Measurements from ENCODE around the gene CCDC112.
"Not testable (repeated sequence)": the region's sequence is repeated elsewhere in the genome, so short reads cannot be mapped to it uniquely, and the experiment has no call there.

The CCDC112 gene

DNA sequence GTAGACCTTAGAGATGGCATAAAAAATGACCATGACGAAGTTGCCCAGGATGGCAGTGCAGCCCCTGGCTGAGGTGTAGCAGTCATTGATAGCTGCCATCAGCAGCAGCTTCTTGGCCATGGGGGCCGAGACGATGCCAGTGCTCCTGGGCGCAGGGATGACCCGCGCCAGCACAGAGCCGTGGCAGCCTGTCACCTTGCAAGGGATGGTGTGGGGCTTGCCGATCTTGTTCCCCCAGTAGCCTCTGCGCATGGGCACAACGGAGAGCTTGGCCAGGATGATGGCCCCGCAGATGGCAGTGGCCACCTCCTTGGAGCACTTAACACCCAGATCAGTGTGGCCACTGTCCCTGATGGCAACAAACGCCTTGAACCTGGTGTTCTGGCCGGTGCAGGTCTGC is 31.7 kb downstream of the CCDC112 start:
- Histone ChIP-seq H3K27me3 (replicated peaks in 2 of 5; ENCODE audit: control insufficient read depth in 4 of 5, insufficient read depth in 5 of 5, low read length in 4 of 5) (no peaks in the 10 kb centered on the region), H3K27ac (ENCODE audit: insufficient read depth in 1 of 2, low read depth in 1 of 2, low read length in 2 of 2, poor library complexity in 1 of 2, severe bottlenecking in 2 of 2) (no peak overlapping the region), H3K4me1 (ENCODE audit: control extremely low read depth in 1 of 4, control insufficient read depth in 4 of 4, insufficient read depth in 4 of 4, low read length in 3 of 4) (peaks cover 4 to 23% (median 17%) of the 10 kb centered on the region in 4 experiments), H3K36me3 (ENCODE audit: control insufficient read depth in 4 of 4, insufficient read depth in 4 of 4, low read length in 3 of 4) (no peaks in the 10 kb centered on the region), H3K9me3 (ENCODE audit: control extremely low read depth in 1 of 5, control insufficient read depth in 4 of 5, insufficient read depth in 2 of 5, low read depth in 1 of 5, low read length in 4 of 5) (no peaks in the 10 kb centered on the region), H3K4me3 (ENCODE audit: control insufficient read depth in 1 of 7, extremely low read depth in 1 of 7, insufficient read depth in 4 of 7, low read depth in 2 of 7, low read length in 6 of 7) (no peak overlapping the region)
- CTCF ChIA-PET: no interaction called here
- no peak for DNase-seq
- POLR2A ChIA-PET: no interaction called here
- over 99% methylated on average over 13 of the region's 13 CpGs for WGBS (ENCODE audit: insufficient coverage)

DNA sequence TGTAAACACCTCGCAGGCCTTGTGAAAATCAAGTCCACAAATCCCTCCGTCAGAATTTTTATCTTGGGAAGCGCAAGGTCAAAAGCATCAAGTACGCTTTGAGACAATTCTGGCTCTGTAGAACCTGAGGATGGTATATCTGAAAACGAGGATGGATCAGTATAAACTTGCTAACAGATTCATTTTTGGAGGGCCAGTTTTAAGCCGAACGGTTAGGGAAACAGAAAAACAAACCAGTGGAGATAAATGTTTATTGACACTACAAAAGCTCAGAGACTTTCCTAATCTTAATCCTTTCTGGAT is 33.4 kb downstream of the CCDC112 start:
- CTCF ChIA-PET: interaction anchor here (1.2 to 2.1 kb wide), 4 partner anchors 12 to 281 kb away, joined by 3 to 8 read pairs (median 4); partner anchors contain the start of gene CCDC112
- no peaks in the 10 kb centered on the region for H3K36me3 ChIP-seq (ENCODE audit: control insufficient read depth in 4 of 4, insufficient read depth in 4 of 4, low read length in 3 of 4)
- peaks cover 4 to 23% (median 17%) of the 10 kb centered on the region in 4 experiments for H3K4me1 ChIP-seq (ENCODE audit: control extremely low read depth in 1 of 4, control insufficient read depth in 4 of 4, insufficient read depth in 4 of 4, low read length in 3 of 4)
- no peaks in the 10 kb centered on the region for H3K9me3 ChIP-seq (ENCODE audit: control extremely low read depth in 1 of 5, control insufficient read depth in 4 of 5, insufficient read depth in 2 of 5, low read depth in 1 of 5, low read length in 4 of 5)
- no peak overlapping the region for H3K27ac ChIP-seq (ENCODE audit: insufficient read depth in 1 of 2, low read depth in 1 of 2, low read length in 2 of 2, poor library complexity in 1 of 2, severe bottlenecking in 2 of 2)
- WGBS (ENCODE audit: insufficient coverage): 100% methylated on average over 2 of the region's 7 CpGs
- DNase-seq: no peak
- POLR2A ChIA-PET: no interaction called here
- H3K27me3 ChIP-seq (replicated peaks in 2 of 5; ENCODE audit: control insufficient read depth in 4 of 5, insufficient read depth in 5 of 5, low read length in 4 of 5): no peaks in the 10 kb centered on the region
- peak overlapping the region in 6 of 7 experiments; percentile 84 to 96 (median 92) for H3K4me3 ChIP-seq (ENCODE audit: control insufficient read depth in 1 of 7, extremely low read depth in 1 of 7, insufficient read depth in 4 of 7, low read depth in 2 of 7, low read length in 6 of 7)

DNA sequence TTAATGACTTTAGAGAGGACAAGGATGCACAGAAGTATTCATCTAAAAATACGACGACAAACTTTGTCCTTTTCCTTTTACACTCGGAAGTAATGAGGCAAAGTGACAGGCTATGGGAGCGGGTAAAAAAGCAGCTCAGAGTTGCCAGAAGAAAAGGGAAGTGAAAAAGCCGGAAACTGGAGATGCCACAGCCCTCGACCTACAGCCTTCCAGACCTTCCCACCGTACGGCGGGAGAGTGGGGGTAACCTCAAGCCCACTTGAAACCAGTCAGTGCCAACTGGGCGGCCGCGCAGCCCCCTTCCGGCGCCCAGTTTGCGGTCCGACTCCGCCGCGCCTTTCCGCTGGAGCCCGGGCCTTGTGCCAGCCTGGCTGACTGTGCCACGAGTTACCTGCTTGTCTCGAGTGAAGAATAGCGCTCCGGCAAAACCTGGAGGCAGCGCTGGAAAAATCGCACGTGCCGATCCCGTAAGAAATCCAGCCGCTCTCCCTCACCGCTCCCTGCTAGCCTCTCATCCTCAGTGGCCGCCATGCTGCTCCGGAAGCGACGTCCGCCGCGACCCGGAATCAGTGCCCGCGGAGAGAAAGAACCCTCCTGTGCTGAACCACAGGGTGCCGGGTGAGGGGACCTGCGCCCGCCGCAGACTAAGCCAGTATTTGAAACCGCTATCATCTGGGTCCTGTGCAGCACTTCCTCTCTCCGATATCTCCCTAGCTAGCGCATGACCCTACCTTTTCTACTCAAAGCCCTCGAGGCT is 34.0 kb downstream of the CCDC112 start, which contains the start of gene PGGT1B:
Gene PGGT1B, minus strand, starts transcription at position 557 of the 757 bp plus-strand sequence. Its CDS starts 26 bp downstream, at position 531.
- Histone ChIP-seq H3K4me1 (ENCODE audit: control extremely low read depth in 1 of 4, control insufficient read depth in 4 of 4, insufficient read depth in 4 of 4, low read length in 3 of 4) (peaks cover 4 to 23% (median 17%) of the 10 kb centered on the region in 4 experiments), H3K36me3 (ENCODE audit: control insufficient read depth in 4 of 4, insufficient read depth in 4 of 4, low read length in 3 of 4) (no peaks in the 10 kb centered on the region), H3K9me3 (ENCODE audit: control extremely low read depth in 1 of 5, control insufficient read depth in 4 of 5, insufficient read depth in 2 of 5, low read depth in 1 of 5, low read length in 4 of 5) (no peaks in the 10 kb centered on the region), H3K27ac (ENCODE audit: insufficient read depth in 1 of 2, low read depth in 1 of 2, low read length in 2 of 2, poor library complexity in 1 of 2, severe bottlenecking in 2 of 2) (peak within 1 kb of the TSS; percentile 22 to 81), H3K27me3 (replicated peaks in 2 of 5; ENCODE audit: control insufficient read depth in 4 of 5, insufficient read depth in 5 of 5, low read length in 4 of 5) (no peaks in the 10 kb centered on the region), H3K4me3 (ENCODE audit: control insufficient read depth in 1 of 7, extremely low read depth in 1 of 7, insufficient read depth in 4 of 7, low read depth in 2 of 7, low read length in 6 of 7) (peak within 1 kb of the TSS; percentile 84 to 96 (median 92))
- ChIA-PET CTCF (interaction anchor here (1.0 to 2.1 kb wide), 6 partner anchors 12 to 282 kb away, joined by 3 to 8 read pairs (median 4); partner anchors contain the start of gene CCDC112), POLR2A (interaction anchor here (1.2 kb wide), 1 partner anchor 282 kb away, joined by 3 read pairs; the partner anchor contains the start of gene FEM1C)
- WGBS (ENCODE audit: insufficient coverage): under 1% methylated on average over 47 of the region's 50 CpGs
- DNase-seq: peak; percentile 61 to 85 (median 76)

DNA sequence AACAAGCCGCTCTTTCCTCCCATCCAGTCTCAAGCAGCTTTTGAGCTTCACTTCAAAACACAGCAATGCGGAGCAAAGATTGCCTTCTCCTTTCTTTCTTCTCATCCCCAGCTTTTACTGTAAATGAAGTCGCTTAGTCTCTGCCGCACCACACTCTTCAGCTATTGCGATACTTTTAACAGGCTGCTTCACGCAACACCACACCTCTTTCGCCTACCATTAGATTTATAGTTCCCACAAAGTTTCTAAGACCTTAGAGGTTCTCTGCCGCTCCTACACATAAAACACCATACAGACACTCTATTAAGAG is 34.5 kb downstream of the CCDC112 start:
- CTCF ChIA-PET: interaction anchor here (1.0 to 2.1 kb wide), 7 partner anchors 10 to 282 kb away, joined by 3 to 8 read pairs (median 4); partner anchors contain the start of gene CCDC112
- POLR2A ChIA-PET: interaction anchor here (0.6 to 1.2 kb wide), 2 partner anchors 27 to 282 kb away, joined by 3 to 5 read pairs; partner anchors contain the start of gene FEM1C
- Histone ChIP-seq H3K9me3 (ENCODE audit: control extremely low read depth in 1 of 5, control insufficient read depth in 4 of 5, insufficient read depth in 2 of 5, low read depth in 1 of 5, low read length in 4 of 5) (no peaks in the 10 kb centered on the region), H3K4me1 (ENCODE audit: control extremely low read depth in 1 of 4, control insufficient read depth in 4 of 4, insufficient read depth in 4 of 4, low read length in 3 of 4) (peaks cover 4 to 23% (median 17%) of the 10 kb centered on the region in 4 experiments), H3K27ac (ENCODE audit: insufficient read depth in 1 of 2, low read depth in 1 of 2, low read length in 2 of 2, poor library complexity in 1 of 2, severe bottlenecking in 2 of 2) (peak overlapping the region; percentile 22 to 81), H3K27me3 (replicated peaks in 2 of 5; ENCODE audit: control insufficient read depth in 4 of 5, insufficient read depth in 5 of 5, low read length in 4 of 5) (no peaks in the 10 kb centered on the region), H3K4me3 (ENCODE audit: control insufficient read depth in 1 of 7, extremely low read depth in 1 of 7, insufficient read depth in 4 of 7, low read depth in 2 of 7, low read length in 6 of 7) (peak overlapping the region in 6 of 7 experiments; percentile 84 to 96 (median 92)), H3K36me3 (ENCODE audit: control insufficient read depth in 4 of 4, insufficient read depth in 4 of 4, low read length in 3 of 4) (no peaks in the 10 kb centered on the region)
- DNase-seq: no peak
- WGBS (ENCODE audit: insufficient coverage): 9% methylated on average over 7 of the region's 8 CpGs

DNA sequence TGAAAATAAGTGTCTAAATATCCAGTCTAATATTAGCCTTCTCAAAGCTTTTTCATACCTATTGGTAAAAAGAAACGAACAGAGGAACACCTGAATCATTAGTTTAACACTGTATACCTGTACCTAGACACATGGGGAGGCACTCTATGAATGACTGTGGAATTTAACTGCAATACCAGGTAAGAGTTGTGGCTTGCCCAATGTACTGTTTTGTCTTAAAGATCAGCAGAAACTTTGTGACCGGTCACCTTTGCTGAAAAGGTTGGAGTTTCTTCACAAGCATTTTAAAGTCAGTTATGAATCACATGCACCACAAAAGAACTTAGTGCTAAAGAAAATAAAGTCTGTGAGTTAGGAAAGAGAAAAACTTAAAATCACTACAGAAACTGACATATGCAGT is 36.2 kb downstream of the CCDC112 start:
- no peak for DNase-seq
- WGBS (ENCODE audit: insufficient coverage): 60% methylated on average over 1 of the region's 2 CpGs
- ChIA-PET POLR2A (no interaction called here), CTCF (interaction anchor here (1.0 to 2.1 kb wide), 3 partner anchors 9 to 16 kb away, joined by 3 to 7 read pairs (median 3); no protein-coding TSS in a partner anchor)
- Histone ChIP-seq H3K4me3 (ENCODE audit: control insufficient read depth in 1 of 7, extremely low read depth in 1 of 7, insufficient read depth in 4 of 7, low read depth in 2 of 7, low read length in 6 of 7) (no peak overlapping the region), H3K9me3 (ENCODE audit: control extremely low read depth in 1 of 5, control insufficient read depth in 4 of 5, insufficient read depth in 2 of 5, low read depth in 1 of 5, low read length in 4 of 5) (no peaks in the 10 kb centered on the region), H3K27ac (ENCODE audit: insufficient read depth in 1 of 2, low read depth in 1 of 2, low read length in 2 of 2, poor library complexity in 1 of 2, severe bottlenecking in 2 of 2) (no peak overlapping the region), H3K27me3 (replicated peaks in 2 of 5; ENCODE audit: control insufficient read depth in 4 of 5, insufficient read depth in 5 of 5, low read length in 4 of 5) (no peaks in the 10 kb centered on the region), H3K36me3 (ENCODE audit: control insufficient read depth in 4 of 4, insufficient read depth in 4 of 4, low read length in 3 of 4) (peaks cover 0 to 10% (median 0%) of the 10 kb centered on the region in 4 experiments), H3K4me1 (ENCODE audit: control extremely low read depth in 1 of 4, control insufficient read depth in 4 of 4, insufficient read depth in 4 of 4, low read length in 3 of 4) (peaks cover 4 to 23% (median 17%) of the 10 kb centered on the region in 4 experiments)

DNA sequence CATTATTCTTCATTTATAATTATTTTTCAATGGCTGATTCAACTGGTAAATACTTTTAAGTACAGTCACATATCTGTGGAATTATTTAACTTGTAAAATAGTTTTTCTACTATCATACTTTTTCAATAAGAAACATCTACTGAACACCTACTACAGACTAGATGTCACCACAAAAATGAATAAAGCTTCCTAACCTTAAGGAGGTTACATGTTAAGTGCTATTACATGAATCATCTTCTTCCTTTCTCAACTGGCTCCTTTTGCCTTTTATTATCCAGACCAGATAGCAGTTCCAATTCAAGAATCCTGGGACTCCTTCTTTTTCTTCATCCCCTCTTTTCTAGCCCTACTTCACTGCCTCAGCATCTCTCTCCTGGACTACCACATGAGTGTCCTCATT is 38.5 kb downstream of the CCDC112 start:
- Histone ChIP-seq H3K27ac (ENCODE audit: insufficient read depth in 1 of 2, low read depth in 1 of 2, low read length in 2 of 2, poor library complexity in 1 of 2, severe bottlenecking in 2 of 2) (no peak overlapping the region), H3K4me1 (ENCODE audit: control extremely low read depth in 1 of 4, control insufficient read depth in 4 of 4, insufficient read depth in 4 of 4, low read length in 3 of 4) (peaks cover 4 to 19% (median 16%) of the 10 kb centered on the region in 4 experiments), H3K9me3 (ENCODE audit: control extremely low read depth in 1 of 5, control insufficient read depth in 4 of 5, insufficient read depth in 2 of 5, low read depth in 1 of 5, low read length in 4 of 5) (no peaks in the 10 kb centered on the region), H3K36me3 (ENCODE audit: control insufficient read depth in 4 of 4, insufficient read depth in 4 of 4, low read length in 3 of 4) (peaks cover 0 to 14% (median 0%) of the 10 kb centered on the region in 4 experiments), H3K4me3 (ENCODE audit: control insufficient read depth in 1 of 7, extremely low read depth in 1 of 7, insufficient read depth in 4 of 7, low read depth in 2 of 7, low read length in 6 of 7) (no peak overlapping the region), H3K27me3 (replicated peaks in 2 of 5; ENCODE audit: control insufficient read depth in 4 of 5, insufficient read depth in 5 of 5, low read length in 4 of 5) (no peaks in the 10 kb centered on the region)
- ChIA-PET CTCF (interaction anchor here (0.6 to 1.1 kb wide), 2 partner anchors 160 to 167 kb away, joined by 3 read pairs; no protein-coding TSS in a partner anchor), POLR2A (no interaction called here)
- DNase-seq: no peak

DNA sequence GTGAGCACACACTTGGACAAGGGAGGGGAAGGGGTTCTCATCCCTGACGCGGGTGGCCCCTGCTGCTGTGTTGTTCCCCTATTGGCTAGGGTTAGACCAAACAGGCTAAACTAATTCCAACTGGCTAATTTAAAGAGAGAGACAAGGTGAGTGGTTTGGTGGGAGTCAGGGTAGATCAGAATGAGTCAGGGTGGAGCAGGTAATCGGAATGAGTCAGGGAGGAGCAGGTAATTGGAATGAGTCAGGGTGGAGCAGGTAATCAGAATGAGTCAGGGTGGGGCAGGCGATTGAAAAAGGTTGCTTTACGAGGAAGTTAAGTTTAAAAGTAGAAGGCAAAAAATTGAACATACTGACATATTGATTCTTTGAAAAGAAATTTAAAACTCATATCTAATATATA is 47.1 kb downstream of the CCDC112 start:
- H3K4me3 ChIP-seq (ENCODE audit: control insufficient read depth in 1 of 7, extremely low read depth in 1 of 7, insufficient read depth in 4 of 7, low read depth in 2 of 7, low read length in 6 of 7); POLR2A ChIA-PET; H3K27me3 ChIP-seq (replicated peaks in 2 of 5; ENCODE audit: control insufficient read depth in 4 of 5, insufficient read depth in 5 of 5, low read length in 4 of 5); H3K27ac ChIP-seq (ENCODE audit: insufficient read depth in 1 of 2, low read depth in 1 of 2, low read length in 2 of 2, poor library complexity in 1 of 2, severe bottlenecking in 2 of 2); H3K4me1 ChIP-seq (ENCODE audit: control extremely low read depth in 1 of 4, control insufficient read depth in 4 of 4, insufficient read depth in 4 of 4, low read length in 3 of 4); H3K9me3 ChIP-seq (ENCODE audit: control extremely low read depth in 1 of 5, control insufficient read depth in 4 of 5, insufficient read depth in 2 of 5, low read depth in 1 of 5, low read length in 4 of 5); DNase-seq; H3K36me3 ChIP-seq (ENCODE audit: control insufficient read depth in 4 of 4, insufficient read depth in 4 of 4, low read length in 3 of 4): not testable (repeated sequence)
- 100% methylated on average over 1 of the region's 5 CpGs for WGBS (ENCODE audit: insufficient coverage)
- CTCF ChIA-PET: interaction anchor here (7.5 kb wide), 1 partner anchor 151 kb away, joined by 88 read pairs; no protein-coding TSS in a partner anchor

All from common myeloid progenitor, CD34-positive (primary cell).